DMS153 treated with DMSO at 0.1 percent for 48 hours (cell line): ENCODE data around the gene OR8S1.
"Not testable (repeated sequence)": the region's sequence is repeated elsewhere in the genome, so short reads cannot be mapped to it uniquely, and the experiment has no call there.

Source experiments
- DNase-seq: peaks from one replicate; lab custom pipeline; 2025; ENCODE audit not compliant: unreplicated experiment; lab: John Stamatoyannopoulos, UW

OR8S1 gene

GRCh38 chr12:48553666-48554343 is 28.4 kb downstream of the OR8S1 start:
- not testable (repeated sequence) for DNase-seq

- no peak for DNase-seq
Measured at GRCh38 chr12:48556631-48557030, 31.2 kb downstream of the OR8S1 start.

- no peak for DNase-seq
Measured at GRCh38 chr12:48557919-48558318, 32.5 kb downstream of the OR8S1 start.

GRCh38 chr12:48567731-48568130 is 42.3 kb downstream of the OR8S1 start:
- DNase-seq: no peak

- DNase-seq: no peak
Measured at GRCh38 chr12:48569946-48570345, 44.5 kb downstream of the OR8S1 start, which contains the start of gene LALBA. Gene LALBA, minus strand, starts transcription at chr12:48570046. Its CDS starts 26 bp downstream, at chr12:48570020.

GRCh38 chr12:48572326-48572725 is 46.9 kb downstream of the OR8S1 start:
- no peak for DNase-seq
